Keratinocyte (primary cell): ENCODE measurements around the gene ATP8A2.
"Not testable (repeated sequence)": the region's sequence is repeated elsewhere in the genome, so short reads cannot be mapped to it uniquely, and the experiment has no call there.

Source experiments
- EZH2 ChIP-seq: IDR thresholded peaks from one replicate; pipeline ENCODE4 v1.6.1; 2012; ENCODE audit warnings: inconsistent platforms, mild to moderate bottlenecking, low read length, moderate library complexity
- TF ChIP-seq, protein P1 (sequence below), 3 experiments: IDR thresholded peaks in 1 of 3; conservative IDR thresholded peaks in 1 of 3; optimal IDR thresholded peaks in 1 of 3; 2 replicates in 2 of 3; 3 replicates in 1 of 3; pipeline versions ENCODE3 to v1.5.1; 2011; ENCODE audit warnings: low read length in 3 of 3, mild to moderate bottlenecking in 3 of 3, moderate library complexity in 2 of 3, control low read depth in 1 of 3, inconsistent platforms in 1 of 3; ENCODE audit not compliant: insufficient read depth in 2 of 3; ENCODE audit errors: extremely low read depth in 1 of 3

DNA sequence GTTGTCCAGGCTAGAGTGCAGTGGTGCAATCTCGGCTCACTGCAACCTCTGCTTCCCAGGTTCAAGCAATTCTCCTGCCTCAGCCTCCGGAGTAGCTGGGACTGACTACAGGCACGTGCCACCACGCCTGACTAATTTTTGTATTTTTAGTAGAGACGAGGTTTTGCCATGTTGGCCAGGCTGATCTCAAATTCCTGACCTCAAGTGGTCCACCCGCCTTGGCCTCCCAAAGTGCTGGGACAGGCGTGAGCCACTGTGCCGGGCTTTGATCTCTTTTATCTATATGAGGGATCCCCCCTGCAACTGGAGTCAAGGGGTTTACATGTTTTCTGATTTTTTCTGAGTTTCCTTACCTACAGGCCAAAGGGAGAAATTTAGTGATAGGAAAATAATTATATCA is 200.4 kb downstream of the ATP8A2 start:
- TF ChIP-seq, protein P1, sequence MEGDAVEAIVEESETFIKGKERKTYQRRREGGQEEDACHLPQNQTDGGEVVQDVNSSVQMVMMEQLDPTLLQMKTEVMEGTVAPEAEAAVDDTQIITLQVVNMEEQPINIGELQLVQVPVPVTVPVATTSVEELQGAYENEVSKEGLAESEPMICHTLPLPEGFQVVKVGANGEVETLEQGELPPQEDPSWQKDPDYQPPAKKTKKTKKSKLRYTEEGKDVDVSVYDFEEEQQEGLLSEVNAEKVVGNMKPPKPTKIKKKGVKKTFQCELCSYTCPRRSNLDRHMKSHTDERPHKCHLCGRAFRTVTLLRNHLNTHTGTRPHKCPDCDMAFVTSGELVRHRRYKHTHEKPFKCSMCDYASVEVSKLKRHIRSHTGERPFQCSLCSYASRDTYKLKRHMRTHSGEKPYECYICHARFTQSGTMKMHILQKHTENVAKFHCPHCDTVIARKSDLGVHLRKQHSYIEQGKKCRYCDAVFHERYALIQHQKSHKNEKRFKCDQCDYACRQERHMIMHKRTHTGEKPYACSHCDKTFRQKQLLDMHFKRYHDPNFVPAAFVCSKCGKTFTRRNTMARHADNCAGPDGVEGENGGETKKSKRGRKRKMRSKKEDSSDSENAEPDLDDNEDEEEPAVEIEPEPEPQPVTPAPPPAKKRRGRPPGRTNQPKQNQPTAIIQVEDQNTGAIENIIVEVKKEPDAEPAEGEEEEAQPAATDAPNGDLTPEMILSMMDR (optimal IDR thresholded peaks at IDR 0.05 in 1 of 3, IDR thresholded peaks at IDR 0.05 in 1 of 3, conservative IDR thresholded peaks at IDR 0.05 in 1 of 3; ENCODE audit: extremely low read depth in 1 of 3, insufficient read depth in 2 of 3, low read length in 3 of 3) = not testable (repeated sequence)
- not testable (repeated sequence) for TF ChIP-seq EZH2
